OCI-LY3 (cell line): Measurements from ENCODE around the gene ZNF577.

Experiments
- CTCF ChIP-seq: fragments of 200-600, 300-600 bp; sonication (generic); IDR thresholded peaks from 2 replicates; pipeline ENCODE4 v1.5.1; 2014; ENCODE audit warnings: antibody characterized with exemption, low read length, low read depth
- EZH2phosphoT487 ChIP-seq: fragments of 200-600 bp; shearing (Covaris generic); IDR thresholded peaks from 2 replicates; pipeline ENCODE4 v1.6.1; 2018; ENCODE audit warnings: antibody characterized with exemption, mixed run types, low read depth

GRCh38 chr19:51822325-51822724 is 65.4 kb downstream of the ZNF577 start:
- TF ChIP-seq EZH2phosphoT487 (no peak), CTCF (no peak)
